ENCODE results near the gene FNDC3A.

DNA sequence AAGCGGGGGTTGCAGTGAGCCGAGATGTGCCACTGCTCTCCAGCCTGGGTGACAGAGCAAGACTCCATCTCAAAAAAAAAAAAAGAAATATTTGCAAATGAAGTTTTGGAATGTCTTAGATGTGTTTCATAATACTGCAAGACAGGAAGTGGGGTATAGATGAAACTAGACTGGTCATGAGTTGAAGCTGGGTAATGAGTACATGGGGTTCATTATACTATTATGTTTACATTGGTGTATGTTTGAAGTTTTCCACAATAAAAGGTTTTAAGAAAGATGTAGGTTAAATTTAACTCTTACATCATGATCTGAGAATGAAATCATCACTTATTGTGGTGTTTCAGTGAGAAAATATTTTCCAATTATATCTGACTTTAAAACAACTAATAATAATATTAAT is 19.0 kb downstream of the FNDC3A start:
- TF ChIP-seq POLR2A (IDR thresholded peaks at IDR 0.05): no peak
- TF ChIP-seq, protein P1, sequence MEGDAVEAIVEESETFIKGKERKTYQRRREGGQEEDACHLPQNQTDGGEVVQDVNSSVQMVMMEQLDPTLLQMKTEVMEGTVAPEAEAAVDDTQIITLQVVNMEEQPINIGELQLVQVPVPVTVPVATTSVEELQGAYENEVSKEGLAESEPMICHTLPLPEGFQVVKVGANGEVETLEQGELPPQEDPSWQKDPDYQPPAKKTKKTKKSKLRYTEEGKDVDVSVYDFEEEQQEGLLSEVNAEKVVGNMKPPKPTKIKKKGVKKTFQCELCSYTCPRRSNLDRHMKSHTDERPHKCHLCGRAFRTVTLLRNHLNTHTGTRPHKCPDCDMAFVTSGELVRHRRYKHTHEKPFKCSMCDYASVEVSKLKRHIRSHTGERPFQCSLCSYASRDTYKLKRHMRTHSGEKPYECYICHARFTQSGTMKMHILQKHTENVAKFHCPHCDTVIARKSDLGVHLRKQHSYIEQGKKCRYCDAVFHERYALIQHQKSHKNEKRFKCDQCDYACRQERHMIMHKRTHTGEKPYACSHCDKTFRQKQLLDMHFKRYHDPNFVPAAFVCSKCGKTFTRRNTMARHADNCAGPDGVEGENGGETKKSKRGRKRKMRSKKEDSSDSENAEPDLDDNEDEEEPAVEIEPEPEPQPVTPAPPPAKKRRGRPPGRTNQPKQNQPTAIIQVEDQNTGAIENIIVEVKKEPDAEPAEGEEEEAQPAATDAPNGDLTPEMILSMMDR (IDR thresholded peaks at IDR 0.05): no peak

Data from thyroid gland (tissue), 4 donors.